ENCODE results near the gene FFAR3.

- TF ChIP-seq CTCF (IDR thresholded peaks at IDR 0.05), result no peak
- no peak for TF ChIP-seq EP300 (IDR thresholded peaks at IDR 0.05)
- no peak for TF ChIP-seq POLR2A (IDR thresholded peaks at IDR 0.05)
These were observed 2.3 kb upstream of the FFAR3 start for GRCh38 chr19:35355791-35356460.
